Thoracic aorta (tissue), 2 donors: ENCODE results near the gene OR2B3. TPM values are rescaled to one million over a fixed set of nuclear protein-coding genes. Genes with fewer than 3 reads are reported as not detected.

Source experiments
- ATAC-seq: fragments of 150-250 bp; one replicate; pipeline ENCODE4 v1.8.0; 2017; ENCODE audit warnings: low read depth; ENCODE audit not compliant: insufficient number of reproducible peaks, low FRiP score
- DNase-seq: peaks from one replicate; pipeline ENCODE4 v3.0.0-alpha.2; 2020; ENCODE audit warnings: low spot score
- H3K27ac ChIP-seq, 2 donors: fragments of 200-600 bp; sonication (generic); 1 replicate in 1 of 2; 2 replicates in 1 of 2; pipeline ENCODE4 v1.5.1; 2016; ENCODE audit warnings: mild to moderate bottlenecking in 2 of 2, moderate library complexity in 2 of 2
- H3K27me3 ChIP-seq: fragments of 200-600 bp; sonication (generic); replicated peaks from 2 replicates; pipeline ENCODE4 v1.6.0; 2016; ENCODE audit warnings: mild to moderate bottlenecking; ENCODE audit not compliant: insufficient read depth
- H3K36me3 ChIP-seq: fragments of 200-600 bp; sonication (generic); one replicate; pipeline ENCODE4 v1.5.1; 2016
- H3K4me1 ChIP-seq, 2 donors: fragments of 200-600 bp; sonication (generic); 1 replicate in 1 of 2; 2 replicates in 1 of 2; pipeline versions ENCODE4 v1.5.1 to v1.6.0; 2016; ENCODE audit warnings: low read depth in 2 of 2, mild to moderate bottlenecking in 1 of 2; ENCODE audit not compliant: control insufficient read depth in 1 of 2
- H3K4me3 ChIP-seq: fragments of 200-600 bp; sonication (generic); 2 replicates; pipeline ENCODE4 v1.5.1; 2016; ENCODE audit warnings: mild to moderate bottlenecking
- H3K9me3 ChIP-seq: fragments of 200-600 bp; sonication (generic); 2 replicates; pipeline ENCODE4 v1.5.1; 2016
- total RNA-seq, 2 donors: library from RNA; depleted of rRNA; stranded (reverse); fragments of >200 nt; gene quantifications; one replicate each; pipeline versions ENCODE4 v1.1.0 to v1.2.3, GENCODE V29; 2016
- TF ChIP-seq, protein P1 (sequence below): fragments of 200-600 bp; sonication (generic); IDR thresholded peaks from one replicate; pipeline ENCODE4 v1.5.1; 2019; ENCODE audit warnings: antibody characterized with exemption

Gene OR2B3
- total RNA-seq, 2 donors from 2014 or later, result not detected

DNA sequence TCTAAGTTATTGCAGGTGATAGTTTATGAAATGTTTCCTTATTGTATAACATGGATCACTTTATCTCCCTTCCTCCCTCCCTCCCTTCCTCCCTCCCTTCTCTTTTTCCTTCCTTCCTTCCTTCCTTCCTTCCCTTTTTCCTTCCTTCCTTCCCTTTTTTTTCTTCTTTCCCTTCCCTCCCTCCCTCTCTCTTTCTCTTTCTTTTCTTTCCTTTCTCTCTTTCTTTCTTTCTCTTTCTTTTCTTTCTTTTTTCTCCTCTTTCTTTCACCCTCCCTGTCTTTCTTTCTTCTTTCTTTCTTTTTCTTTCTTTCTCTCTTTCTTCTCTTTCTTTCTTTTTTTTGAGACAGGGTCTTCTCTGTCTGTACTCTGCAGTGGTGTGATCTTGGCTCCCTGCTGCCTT is 5.8 kb downstream of the OR2B3 start:
- Histone ChIP-seq H3K27ac (no peak overlapping the region), H3K4me3 (no peak overlapping the region), H3K4me1 (no peaks in the 10 kb centered on the region), H3K36me3 (no peaks in the 10 kb centered on the region), H3K27me3 (no peaks in the 10 kb centered on the region), H3K9me3 (no peaks in the 10 kb centered on the region)
- TF ChIP-seq, protein P1, sequence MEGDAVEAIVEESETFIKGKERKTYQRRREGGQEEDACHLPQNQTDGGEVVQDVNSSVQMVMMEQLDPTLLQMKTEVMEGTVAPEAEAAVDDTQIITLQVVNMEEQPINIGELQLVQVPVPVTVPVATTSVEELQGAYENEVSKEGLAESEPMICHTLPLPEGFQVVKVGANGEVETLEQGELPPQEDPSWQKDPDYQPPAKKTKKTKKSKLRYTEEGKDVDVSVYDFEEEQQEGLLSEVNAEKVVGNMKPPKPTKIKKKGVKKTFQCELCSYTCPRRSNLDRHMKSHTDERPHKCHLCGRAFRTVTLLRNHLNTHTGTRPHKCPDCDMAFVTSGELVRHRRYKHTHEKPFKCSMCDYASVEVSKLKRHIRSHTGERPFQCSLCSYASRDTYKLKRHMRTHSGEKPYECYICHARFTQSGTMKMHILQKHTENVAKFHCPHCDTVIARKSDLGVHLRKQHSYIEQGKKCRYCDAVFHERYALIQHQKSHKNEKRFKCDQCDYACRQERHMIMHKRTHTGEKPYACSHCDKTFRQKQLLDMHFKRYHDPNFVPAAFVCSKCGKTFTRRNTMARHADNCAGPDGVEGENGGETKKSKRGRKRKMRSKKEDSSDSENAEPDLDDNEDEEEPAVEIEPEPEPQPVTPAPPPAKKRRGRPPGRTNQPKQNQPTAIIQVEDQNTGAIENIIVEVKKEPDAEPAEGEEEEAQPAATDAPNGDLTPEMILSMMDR, result no peak
- DNase-seq (no peak), ATAC-seq (no peak)

DNA sequence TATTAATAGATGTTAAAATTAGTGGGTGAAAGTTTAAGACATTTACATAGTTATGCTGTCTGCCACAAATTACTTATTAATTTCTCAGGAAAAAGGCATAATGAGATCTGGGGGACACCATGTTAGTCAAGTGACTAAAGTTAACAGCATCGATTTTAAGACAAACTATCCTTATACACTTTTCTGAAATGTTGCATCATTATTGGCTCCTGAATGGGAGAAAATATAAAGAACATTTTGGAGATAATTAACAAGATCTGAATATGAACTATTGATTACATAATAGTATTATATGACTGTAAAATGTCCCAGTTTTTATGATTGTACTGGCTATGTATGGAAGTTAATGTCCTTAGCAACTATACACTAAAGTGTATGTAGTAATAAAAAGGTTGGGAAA is 7.9 kb downstream of the OR2B3 start:
- H3K9me3 ChIP-seq, result no peaks in the 10 kb centered on the region
- no peaks in the 10 kb centered on the region for H3K36me3 ChIP-seq
- no peaks in the 10 kb centered on the region for H3K4me1 ChIP-seq
- no peak overlapping the region for H3K27ac ChIP-seq
- DNase-seq, result no peak
- no peaks in the 10 kb centered on the region for H3K27me3 ChIP-seq
- TF ChIP-seq, protein P1, result no peak
- ATAC-seq, result no peak
- H3K4me3 ChIP-seq, result no peak overlapping the region

DNA sequence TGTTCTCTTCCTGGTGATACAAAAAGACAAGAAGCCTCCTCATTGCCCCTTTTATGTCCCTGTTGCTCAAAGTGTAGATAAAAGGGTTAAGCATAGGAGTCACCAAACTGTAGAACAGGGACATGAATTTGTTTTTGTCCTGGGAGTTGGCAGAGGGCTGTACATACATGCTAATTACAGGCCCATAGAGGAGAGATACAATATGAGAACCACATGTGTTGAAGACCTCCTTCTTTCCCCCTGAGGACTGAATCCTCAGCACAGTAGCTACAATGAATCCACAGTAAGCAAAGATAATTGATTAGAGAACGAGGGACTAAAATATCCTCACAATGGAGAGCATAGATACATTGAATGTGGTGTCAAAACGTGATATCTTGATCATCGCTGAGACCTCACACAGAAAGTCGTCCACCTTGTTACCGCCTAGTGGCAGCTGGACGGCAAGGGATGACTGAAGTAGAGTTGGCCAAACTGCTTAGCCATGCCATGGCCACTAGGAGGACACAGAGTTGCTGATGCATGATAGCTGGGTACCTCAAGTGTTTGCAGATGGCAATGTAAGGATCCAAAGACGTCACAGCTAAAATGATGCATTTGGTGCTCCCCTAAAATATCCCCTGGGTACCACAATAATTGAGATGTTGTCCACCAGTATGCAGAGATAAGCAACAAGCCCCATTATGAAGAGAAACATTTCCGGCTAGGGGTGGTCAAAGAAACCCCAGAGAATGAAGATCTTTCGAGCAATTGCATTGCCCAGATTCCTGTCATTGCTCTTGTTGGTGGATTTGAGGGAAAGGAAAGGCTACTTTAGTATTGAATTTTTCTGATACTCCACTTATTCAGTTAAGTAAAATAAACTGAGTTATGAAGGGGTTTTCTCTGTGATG is 15.0 kb downstream of the OR2B3 start:
- TF ChIP-seq, protein P1, result no peak
- Histone ChIP-seq H3K27me3 (no peaks in the 10 kb centered on the region), H3K4me1 (no peaks in the 10 kb centered on the region), H3K36me3 (no peaks in the 10 kb centered on the region), H3K4me3 (no peak overlapping the region), H3K27ac (no peak overlapping the region), H3K9me3 (no peaks in the 10 kb centered on the region)
- ATAC-seq (no peak), DNase-seq (no peak)

DNA sequence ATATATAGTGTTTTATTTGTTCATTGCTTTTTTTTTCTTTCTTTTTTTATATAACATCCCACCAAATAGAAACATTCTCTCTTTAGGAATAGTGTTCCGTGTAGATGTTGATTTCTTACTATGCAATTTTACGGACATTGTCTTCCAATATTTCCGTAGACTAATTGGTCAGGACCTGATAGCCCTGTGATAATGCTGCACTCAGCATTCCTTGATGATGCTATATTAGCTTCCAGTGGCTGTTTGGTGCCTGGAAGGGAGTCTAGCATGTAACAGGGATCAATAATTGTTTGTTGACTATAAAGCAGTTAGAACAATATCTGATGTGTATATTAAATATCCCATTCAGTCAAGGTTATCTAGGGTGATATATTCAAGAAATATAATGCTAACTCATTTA is 35.4 kb downstream of the OR2B3 start:
- H3K27ac ChIP-seq, result no peak overlapping the region
- H3K27me3 ChIP-seq, result no peaks in the 10 kb centered on the region
- TF ChIP-seq, protein P1, result no peak
- no peaks in the 10 kb centered on the region for H3K9me3 ChIP-seq
- DNase-seq, result no peak
- H3K36me3 ChIP-seq, result no peaks in the 10 kb centered on the region
- no peak for ATAC-seq
- no peaks in the 10 kb centered on the region for H3K4me1 ChIP-seq
- no peak overlapping the region for H3K4me3 ChIP-seq

DNA sequence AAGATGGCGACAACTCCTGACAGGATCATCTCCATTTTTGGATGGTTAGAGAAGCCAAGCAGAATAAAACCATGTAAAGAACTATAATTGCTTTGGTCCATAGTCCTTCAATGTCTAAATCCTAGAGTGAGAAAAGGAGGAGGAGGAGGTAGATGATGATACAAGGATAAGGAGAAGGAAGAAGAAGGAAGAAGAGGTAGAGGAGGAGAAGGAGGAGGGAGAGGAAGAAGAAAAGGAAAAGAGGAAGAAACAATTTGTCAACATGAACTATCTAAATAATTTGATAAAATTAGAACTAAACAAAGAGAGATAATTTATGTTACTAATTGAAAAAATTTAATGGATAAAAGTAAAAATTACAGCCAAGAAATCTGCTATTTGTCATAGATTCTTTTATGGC is 42.0 kb downstream of the OR2B3 start, which contains the start of gene OR2W1:
Gene OR2W1 (minus strand): TSS at position 101 of the 400 bp plus-strand sequence. CDS start 0 bp downstream, at position 101.
- Histone ChIP-seq H3K27ac (no peak within 1 kb of the TSS), H3K27me3 (no peaks in the 10 kb centered on the region), H3K36me3 (no peaks in the 10 kb centered on the region), H3K9me3 (peaks cover 2% of the 10 kb centered on the region), H3K4me3 (no peak within 1 kb of the TSS), H3K4me1 (no peaks in the 10 kb centered on the region)
- TF ChIP-seq, protein P1, result no peak
- ATAC-seq, result no peak
- no peak for DNase-seq

Other genes starting within 250 kb of the OR2B3 start
- 10 to 100 TPM; 61.9 to 86.2 TPM for gene TRIM27, start 163.3 kb downstream of the OR2B3 start, total RNA-seq
- gene ZNF311, start 82.0 kb downstream of the OR2B3 start, total RNA-seq, result under 1 TPM; 0.27 to 0.35 TPM
- gene OR2W1, start 42.1 kb downstream of the OR2B3 start, total RNA-seq, result not detected
- gene OR2J1, start 12.2 kb upstream of the OR2B3 start, total RNA-seq, result not detected
- gene OR2J3, start 20.7 kb upstream of the OR2B3 start, total RNA-seq, result not detected
- gene OR2J2, start 83.6 kb upstream of the OR2B3 start, total RNA-seq, result not detected
- not detected for gene OR14J1, start 214.4 kb upstream of the OR2B3 start, total RNA-seq